Tongue (tissue), 2 donors: ENCODE data around the gene ARFRP1. TPM values are rescaled to one million over a fixed set of nuclear protein-coding genes. Genes with fewer than 3 reads are reported as not detected.
A peak's percentile ranks its signal among the peaks of the same experiment; 100 is the strongest.

Source experiments
- DNase-seq: peaks from one replicate; pipeline ENCODE4 v3.0.0-alpha.2; 2015
- total RNA-seq: library from RNA; depleted of rRNA; stranded (reverse); fragments of >200 nt; gene quantifications from one replicate; pipeline ENCODE4 v1.2.3, GENCODE V29; 2014

ARFRP1 gene
- total RNA-seq, 1 donor from 2014 or later: 36.3 TPM

DNA sequence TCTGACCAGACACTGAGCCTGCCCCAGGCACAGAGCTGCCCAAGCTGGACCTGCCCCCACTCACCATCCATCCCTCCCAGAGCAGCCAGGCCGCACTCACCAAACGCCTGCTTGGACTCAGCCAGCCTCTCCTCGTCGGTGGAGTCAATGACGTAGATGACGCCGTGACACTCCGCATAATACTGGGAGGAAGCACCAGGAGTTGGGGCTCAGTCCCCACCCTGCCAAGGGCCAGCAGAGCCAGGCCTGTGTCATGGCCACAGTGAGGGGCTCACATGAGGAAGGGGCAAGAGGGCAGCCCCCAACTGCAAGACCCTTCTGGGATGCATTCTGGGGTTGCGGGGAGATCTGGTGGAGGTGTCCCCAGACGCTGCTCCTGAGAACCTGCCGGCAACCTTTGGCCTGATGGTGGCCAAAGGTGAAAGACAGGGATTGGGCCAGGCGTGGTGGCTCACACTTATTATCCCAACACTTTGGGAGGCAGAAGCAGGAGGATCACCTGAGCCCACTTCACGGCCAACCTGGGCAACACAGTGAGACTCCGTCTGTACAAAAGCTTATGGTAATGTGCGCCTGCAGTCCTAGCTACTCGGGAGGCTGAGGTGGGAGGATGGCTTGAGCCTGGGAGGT, 5.6 kb downstream of the ARFRP1 start:
- no peak for DNase-seq

DNA sequence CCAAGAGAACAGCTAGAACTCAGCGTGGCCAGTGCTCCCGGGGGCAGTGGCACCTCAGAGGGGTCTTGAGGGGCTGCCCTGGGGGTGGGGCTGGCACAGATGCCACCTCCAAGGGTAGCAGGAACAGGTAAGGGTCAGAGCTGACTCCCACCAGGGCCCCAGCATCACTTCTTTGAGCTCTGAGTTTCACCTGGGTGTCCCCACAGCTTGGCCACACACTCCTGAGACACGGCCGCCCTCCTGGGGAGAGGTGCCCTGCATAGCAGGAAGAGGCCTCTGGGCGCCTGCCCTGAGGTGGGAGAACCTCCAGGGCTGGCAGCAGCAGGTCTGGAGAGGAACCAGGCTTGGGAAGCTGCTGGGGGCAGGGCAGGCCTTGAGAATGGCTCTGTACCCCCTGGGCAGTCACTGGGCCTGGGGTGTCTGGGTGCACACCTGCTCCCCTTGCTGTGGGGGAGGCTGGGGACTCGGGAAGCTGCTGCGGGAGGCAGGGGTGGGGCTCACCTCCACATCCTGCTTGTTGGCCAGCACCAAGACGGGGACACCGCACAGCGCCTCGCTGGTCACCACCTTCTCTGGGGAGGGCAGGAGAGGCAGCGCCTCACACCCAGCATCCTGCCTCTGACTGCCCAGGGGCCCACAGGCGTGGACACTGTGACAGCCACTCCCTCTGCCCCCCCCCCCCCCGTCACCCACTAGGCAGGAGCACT, 6.3 kb downstream of the ARFRP1 start:
- no peak for DNase-seq

DNA sequence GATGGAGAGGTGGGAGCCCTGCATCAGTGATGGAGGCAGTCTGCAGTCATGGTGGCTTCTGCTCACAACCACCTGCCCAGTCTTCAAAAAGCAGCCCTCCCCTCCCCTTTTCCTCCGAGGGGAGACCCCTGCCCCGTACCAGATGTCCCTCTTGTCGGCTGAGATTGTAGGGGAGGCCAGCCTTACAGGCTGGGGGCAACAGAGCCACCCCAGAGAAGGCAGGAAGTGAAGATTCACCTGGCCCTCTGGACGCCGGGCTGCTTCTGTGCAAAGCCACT, 6.8 kb downstream of the ARFRP1 start:
- no peak for DNase-seq

DNA sequence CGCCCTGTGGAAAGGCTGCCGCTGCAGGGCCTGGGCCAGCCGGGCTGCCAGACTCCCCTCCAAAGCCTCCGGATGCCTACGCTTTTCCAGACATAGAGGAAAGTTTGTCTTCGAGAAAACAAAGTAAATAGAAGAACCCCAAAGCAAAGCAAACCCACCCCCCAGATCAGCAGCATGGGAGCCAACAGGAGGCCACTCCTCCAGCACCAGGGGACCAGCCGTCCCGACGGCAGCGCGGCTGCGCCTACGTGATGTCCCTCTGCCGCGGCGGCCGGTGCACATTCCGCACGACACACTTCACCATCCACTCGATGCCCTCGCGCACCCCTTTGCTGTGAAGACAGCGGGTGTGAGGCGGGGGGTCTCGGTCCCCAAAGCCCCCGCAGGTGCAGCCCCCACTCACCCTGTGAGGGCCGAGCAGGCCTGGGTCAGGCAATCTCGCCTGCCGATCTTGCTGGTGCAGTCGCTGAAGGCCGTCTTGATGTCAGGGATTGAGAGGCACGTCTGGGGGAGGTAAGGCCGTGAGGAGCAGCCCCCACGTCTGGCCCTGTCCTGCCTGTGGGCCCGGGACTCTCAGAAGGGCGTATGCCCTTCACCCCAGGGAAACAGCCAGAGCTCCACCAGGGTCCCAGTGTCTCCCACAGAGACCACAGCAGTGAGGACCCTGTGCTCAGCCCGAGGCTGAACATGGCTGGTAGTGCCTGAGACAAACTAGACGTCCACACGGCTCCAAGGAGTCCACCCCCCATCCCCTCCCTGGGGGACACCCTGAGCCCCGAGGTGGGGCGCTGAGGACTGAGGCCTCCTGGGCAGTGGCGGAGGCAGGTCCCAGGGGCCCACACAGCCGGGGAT, 7.4 kb downstream of the ARFRP1 start:
- no peak for DNase-seq

DNA sequence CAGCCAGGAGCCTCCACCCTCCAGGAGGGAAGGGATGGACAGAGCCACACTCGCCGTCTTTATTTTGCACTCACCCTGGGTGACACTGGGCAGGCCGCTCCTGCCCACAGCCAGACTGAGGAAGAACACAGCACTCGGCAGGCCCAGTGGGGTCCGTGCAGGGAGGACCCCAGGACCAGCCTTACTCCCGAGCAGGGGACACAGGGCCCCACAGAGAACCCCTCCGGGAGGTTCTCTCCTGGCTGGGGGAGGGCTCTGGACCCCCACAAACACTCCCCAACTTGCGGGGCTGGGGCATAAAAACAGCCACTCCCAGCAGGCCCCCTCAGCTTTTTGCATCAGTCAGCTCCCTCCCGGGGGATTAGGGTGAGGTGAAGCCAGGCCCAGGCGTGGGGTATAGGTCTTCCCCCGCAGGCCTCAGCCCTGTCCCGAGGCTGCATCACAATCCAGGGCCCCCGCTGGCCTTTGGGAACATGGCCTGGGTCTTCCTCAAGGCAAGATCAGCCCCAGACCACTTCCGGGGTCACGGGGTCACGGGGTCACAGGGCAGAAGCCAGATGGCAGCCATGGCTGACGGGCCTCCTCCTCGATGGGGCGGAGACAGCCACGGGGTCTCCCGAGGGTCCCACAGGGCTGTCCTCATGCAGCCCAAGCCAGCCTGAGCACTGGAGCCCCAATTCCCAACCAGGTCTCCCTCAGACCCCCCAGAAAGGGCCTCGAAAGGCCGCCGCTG, 8.1 kb downstream of the ARFRP1 start:
- no peak for DNase-seq

DNA sequence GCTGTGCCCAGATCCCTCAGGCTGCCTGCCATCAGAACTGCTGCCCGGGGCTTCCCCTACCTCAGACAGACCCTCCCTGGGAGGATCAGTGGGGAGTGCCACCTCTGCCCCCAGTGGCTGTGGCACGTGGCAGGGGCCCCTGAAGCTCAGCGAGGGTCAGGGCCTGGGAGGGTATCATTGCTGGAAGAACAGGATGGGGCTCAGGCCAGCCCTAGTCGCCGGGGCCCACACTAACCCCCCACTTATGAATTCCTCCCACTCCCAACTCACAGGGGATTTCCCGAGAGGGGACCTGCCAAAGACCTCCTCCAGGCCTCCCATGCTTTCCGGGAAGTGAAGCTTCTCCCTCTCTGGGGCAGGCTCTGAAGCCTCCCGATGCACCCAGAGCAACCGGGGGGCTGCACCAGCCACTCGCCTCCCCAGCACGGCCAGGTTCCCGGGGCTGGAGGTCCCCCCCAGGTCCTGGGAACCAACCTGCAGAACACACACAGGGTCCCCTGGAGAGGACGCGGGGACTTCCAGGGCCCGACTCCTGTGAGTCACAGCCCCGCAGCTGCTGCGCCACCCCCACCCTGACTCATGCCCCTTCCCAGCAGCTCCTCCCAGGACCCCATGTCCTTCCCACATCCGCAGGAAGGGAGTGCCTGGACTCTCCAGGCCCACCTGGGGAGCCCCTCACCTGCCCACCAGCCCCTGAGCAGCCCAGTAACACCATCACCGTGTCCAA, 8.9 kb downstream of the ARFRP1 start:
- DNase-seq: peak; percentile 33

DNA sequence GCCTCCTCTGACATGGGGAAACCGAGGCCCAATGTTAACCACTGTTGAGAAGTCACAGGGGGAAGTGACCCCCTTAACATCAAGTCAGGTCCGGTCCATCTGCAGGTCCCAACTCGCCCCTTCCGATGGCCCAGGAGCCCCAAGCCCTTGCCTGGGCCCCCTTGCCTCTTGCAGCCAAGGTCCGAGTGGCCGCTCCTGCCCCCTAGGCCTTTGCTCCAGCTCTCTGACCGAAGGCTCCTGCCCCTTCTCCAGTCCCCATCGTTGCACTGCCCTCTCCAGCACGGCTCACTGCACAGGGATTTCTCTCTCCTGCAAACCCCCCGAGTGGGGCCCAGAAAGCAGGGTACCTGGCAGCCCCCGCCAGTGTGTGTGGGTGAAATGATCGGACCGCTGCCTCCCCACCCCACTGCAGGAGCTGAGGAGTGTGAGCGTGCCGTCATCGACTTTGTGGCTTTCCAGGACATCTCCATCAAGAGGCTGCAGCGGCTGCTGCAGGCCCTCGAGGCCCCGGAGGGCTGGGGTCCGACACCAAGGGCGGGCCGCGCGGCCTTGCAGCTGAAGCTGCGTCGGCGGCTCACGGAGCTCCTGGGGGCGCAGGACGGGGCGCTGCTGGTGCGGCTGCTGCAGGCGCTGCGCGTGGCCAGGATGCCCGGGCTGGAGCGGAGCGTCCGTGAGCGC, 9.8 kb downstream of the ARFRP1 start:
- no peak for DNase-seq

DNA sequence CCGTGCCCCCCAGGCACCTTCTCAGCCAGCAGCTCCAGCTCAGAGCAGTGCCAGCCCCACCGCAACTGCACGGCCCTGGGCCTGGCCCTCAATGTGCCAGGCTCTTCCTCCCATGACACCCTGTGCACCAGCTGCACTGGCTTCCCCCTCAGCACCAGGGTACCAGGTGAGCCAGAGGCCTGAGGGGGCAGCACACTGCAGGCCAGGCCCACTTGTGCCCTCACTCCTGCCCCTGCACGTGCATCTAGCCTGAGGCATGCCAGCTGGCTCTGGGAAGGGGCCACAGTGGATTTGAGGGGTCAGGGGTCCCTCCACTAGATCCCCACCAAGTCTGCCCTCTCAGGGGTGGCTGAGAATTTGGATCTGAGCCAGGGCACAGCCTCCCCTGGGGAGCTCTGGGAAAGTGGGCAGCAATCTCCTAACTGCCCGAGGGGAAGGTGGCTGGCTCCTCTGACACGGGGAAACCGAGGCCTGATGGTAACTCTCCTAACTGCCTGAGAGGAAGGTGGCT, 10.4 kb downstream of the ARFRP1 start:
- no peak for DNase-seq

DNA sequence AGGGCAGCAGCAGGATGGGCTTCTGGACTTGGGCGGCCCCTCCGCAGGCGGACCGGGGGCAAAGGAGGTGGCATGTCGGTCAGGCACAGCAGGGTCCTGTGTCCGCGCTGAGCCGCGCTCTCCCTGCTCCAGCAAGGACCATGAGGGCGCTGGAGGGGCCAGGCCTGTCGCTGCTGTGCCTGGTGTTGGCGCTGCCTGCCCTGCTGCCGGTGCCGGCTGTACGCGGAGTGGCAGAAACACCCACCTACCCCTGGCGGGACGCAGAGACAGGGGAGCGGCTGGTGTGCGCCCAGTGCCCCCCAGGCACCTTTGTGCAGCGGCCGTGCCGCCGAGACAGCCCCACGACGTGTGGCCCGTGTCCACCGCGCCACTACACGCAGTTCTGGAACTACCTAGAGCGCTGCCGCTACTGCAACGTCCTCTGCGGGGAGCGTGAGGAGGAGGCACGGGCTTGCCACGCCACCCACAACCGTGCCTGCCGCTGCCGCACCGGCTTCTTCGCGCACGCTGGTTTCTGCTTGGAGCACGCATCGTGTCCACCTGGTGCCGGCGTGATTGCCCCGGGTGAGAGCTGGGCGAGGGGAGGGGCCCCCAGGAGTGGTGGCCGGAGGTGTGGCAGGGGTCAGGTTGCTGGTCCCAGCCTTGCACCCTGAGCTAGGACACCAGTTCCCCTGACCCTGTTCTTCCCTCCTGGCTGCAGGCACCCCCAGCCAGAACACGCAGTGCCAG, 11.0 kb downstream of the ARFRP1 start, which contains the start of gene TNFRSF6B:
TNFRSF6B (plus strand) TSS at position 25 of the 729 bp plus-strand sequence; CDS start at position 141, 116 bp downstream.
- DNase-seq: no peak

DNA sequence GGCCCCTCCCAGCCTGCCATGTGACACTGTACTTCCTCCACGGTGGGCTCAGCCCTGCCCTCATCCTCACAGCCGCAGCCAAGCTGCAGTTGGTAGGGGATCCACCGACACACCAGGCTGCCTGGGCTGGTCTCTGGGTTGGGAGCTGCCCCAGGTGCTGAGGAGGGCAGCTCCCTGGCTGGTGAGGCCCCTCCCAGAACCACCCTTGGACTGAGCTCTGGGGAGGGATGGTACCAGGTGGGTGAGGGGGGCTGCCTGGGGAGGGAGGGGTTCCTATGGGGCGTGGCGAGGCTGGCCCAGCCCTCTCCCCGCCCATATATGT, 11.5 kb downstream of the ARFRP1 start:
- peak; percentile 56 for DNase-seq

DNA sequence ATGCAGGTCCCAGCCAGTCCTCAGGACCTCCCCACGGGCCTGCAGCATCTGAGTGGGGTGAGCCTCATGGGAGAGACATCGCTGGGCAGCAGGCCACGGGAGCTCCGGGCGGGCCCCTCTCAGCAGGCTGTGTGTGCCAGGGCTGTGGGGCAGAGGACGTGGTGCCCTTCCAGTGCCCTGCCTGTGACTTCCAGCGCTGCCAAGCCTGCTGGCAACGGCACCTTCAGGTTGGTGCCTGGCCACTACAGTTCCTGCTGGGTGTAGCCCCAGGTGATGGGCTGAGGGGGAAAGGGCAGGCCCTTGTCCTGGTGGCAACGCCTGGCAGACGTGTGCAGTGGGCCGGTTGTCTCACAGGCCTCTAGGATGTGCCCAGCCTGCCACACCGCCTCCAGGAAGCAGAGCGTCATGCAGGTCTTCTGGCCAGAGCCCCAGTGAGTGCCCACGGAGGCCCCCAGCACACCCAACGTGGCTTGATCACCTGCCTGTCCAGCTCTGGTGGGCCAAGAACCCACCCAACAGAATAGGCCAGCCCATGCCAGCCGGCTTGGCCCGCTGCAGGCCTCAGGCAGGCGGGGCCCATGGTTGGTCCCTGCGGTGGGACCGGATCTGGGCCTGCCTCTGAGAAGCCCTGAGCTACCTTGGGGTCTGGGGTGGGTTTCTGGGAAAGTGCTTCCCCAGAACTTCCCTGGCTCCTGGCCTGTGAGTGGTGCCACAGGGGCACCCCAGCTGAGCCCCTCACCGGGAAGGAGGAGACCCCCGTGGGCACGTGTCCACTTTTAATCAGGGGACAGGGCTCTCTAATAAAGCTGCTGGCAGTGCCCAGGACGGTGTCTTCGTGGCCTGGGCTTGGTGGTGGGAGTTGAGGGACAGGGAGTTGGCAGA, 12.1 kb downstream of the ARFRP1 start:
- no peak for DNase-seq

DNA sequence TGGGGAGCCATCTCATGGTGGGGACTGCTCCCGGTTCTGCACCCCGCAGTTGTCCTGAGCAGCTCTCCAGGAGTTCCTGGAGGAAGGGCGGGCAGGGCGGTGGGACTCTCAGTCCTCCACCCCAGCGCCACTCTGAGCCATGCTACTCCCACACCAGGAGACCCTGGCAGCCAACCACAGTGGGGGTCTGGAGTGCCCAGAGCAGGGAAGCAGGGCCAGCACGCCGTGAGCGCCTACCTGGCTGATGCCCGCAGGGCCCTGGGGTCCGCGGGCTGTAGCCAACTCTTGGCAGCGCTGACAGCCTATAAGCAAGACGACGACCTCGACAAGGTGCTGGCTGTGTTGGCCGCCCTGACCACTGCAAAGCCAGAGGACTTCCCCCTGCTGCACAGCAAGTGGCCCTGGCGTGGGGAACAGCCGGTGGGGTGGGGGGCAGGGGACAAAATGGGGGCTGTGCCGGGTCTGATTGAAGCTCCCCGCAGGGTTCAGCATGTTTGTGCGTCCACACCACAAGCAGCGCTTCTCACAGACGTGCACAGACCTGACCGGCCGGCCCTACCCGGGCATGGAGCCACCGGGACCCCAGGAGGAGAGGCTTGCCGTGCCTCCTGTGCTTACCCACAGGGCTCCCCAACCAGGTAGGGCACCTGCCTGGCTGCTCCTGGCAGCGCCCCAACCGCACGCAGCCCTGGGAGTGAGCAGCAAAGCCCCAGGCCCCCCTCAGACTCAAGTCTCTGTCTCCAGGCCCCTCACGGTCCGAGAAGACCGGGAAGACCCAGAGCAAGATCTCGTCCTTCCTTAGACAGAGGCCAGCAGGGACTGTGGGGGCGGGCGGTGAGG, 13.0 kb downstream of the ARFRP1 start:
- no peak for DNase-seq

DNA sequence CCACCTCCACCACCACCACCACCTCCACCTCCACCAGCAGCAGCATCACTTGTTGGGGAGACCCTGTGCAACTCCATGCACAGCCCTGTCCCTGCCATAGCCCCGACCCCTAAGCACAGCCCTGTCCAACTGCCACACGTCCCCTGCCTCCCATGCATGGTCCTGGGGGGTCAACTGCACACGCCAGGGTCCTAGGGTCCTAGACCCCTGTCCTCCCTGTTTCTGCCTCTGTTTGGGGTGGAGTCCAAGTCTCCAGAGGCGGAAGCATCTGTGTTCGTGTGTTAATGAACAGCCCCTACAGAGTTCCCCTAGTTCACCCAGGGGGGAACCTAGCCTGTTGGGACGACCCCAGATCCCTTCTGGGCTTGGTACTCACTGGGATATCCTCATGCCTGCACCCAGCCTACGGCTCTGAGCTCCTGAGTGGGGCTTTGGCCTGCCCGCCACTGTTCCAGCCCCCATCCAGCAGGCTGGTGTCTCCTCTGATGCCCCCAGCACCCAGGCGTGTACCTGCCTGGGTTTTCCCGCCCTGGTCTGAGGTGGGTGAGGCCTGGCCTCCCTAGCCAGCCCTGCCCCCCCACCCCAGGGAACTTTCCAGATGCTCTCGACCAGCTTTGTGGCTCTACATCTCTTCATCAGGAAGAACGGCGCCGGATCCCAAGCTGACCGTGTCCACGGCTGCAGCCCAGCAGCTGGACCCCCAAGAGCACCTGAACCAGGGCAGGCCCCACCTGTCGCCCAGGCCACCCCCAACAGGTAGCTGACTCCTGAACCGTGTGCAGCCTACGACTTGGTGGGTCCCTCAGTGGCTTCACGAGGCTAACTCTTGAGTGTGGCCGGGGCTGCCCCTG, 13.8 kb downstream of the ARFRP1 start:
- DNase-seq: no peak

DNA sequence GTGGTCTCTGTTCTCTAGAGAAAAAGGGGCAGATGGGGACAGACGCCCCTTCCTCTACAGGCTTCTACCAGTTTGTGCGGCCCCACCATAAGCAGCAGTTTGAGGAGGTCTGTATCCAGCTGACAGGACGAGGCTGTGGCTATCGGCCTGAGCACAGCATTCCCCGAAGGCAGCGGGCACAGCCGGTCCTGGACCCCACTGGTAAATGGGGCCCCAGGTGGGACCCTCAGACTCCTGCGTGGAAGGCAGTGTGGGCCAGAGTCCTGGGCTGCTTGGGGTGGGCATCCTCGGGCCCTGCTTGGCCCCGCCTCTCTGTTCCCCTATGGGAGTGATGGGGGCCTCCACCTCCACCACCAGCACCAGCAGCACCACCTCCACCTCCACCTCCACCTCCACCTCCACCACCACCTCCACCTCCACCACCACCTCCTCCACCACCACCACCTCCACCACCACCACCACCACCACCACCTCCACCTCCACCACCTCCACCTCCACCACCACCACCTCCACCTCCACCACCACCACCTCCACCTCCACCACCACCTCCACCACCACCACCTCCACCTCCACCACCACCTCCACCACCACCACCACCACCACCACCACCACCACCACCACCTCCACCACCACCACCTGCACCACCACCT, 14.6 kb downstream of the ARFRP1 start:
- DNase-seq: no peak

DNA sequence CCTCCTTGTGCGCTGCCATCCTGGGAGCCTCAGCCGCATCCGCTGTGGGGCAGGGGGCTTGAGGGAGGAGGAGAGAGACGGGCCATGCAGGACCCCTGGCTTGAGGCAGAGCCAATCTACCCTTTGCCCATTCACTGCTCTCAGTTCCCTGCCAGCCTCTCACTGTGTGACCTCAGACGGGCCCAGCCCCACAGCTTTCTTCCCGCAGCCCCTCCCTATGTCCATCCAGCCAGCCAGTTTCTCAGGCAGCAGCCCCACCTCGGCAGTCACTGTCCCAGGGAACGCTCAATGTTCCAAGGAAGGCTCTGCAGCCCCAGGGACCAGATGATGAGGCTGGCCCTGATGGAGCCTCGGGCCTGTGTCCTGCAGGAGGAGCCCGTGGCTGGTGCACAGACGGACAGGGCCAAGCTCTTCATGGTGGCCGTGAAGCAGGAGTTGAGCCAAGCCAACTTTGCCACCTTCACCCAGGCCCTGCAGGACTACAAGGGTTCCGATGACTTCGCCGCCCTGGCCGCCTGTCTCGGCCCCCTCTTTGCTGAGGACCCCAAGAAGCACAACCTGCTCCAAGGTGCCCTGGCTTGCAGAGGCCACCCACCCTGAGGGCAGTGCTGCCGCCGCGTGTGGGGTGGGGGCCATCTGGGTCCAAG, 15.2 kb downstream of the ARFRP1 start:
- DNase-seq: no peak

DNA sequence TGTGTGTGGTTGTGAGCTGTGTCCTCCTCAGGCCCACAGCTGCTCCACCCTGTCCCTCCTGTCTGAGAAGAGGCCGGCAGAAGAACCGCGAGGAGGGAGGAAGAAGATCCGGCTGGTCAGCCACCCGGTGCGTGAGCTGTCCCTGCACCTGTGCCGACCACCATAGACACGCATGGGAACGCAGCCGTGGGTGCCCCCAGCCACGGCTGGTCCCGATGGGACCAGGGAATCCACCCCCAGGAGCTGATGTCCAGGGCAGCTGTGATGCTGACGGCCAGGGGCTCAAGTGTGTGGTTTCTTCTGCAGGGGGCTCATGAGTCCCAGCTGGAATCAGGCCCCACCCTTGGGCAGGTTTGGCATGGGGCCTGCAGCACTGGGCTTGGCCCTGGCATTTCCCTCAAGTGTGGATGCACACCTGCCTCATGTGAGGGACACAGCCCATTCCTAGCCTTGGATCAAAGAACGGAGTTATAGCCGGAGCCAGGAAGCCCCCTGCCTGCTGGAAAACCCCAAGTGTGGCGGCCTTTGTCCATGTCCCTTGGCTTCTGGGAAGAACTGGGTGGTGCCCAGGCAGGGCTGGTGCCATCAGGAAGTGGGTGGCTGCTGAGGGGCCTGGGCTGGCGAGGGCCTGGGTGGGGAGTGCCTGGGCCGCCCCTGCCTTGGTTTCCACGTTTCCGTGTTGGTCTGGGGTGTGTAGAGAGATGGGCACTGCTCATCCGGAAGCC, 15.9 kb downstream of the ARFRP1 start:
- no peak for DNase-seq
